Breast epithelium (tissue), 3 donors: ENCODE data around the gene GJB4.

Source experiments
- POLR2A ChIP-seq: fragments of 450-650 bp; IDR thresholded peaks from one replicate; pipeline ENCODE4 v1.6.1; 2016; ENCODE audit warnings: antibody characterized with exemption, mild to moderate bottlenecking, moderate library complexity
- POLR2AphosphoS5 ChIP-seq, 3 donors: sonication (generic); formaldehyde crosslinking; IDR thresholded peaks; one replicate each; pipeline ENCODE4 v1.6.1; 2017; ENCODE audit warnings: antibody characterized with exemption in 3 of 3
- TF ChIP-seq, protein P1 (sequence below), 3 donors: fragments of 450-650 bp; IDR thresholded peaks; one replicate each; pipeline ENCODE4 v1.5.1; 2016 to 2017; ENCODE audit warnings: antibody characterized with exemption in 3 of 3, mild to moderate bottlenecking in 3 of 3, moderate library complexity in 3 of 3

GRCh38 chr1:34749992-34750391 is 9.5 kb upstream of the GJB4 start:
- TF ChIP-seq, protein P1, sequence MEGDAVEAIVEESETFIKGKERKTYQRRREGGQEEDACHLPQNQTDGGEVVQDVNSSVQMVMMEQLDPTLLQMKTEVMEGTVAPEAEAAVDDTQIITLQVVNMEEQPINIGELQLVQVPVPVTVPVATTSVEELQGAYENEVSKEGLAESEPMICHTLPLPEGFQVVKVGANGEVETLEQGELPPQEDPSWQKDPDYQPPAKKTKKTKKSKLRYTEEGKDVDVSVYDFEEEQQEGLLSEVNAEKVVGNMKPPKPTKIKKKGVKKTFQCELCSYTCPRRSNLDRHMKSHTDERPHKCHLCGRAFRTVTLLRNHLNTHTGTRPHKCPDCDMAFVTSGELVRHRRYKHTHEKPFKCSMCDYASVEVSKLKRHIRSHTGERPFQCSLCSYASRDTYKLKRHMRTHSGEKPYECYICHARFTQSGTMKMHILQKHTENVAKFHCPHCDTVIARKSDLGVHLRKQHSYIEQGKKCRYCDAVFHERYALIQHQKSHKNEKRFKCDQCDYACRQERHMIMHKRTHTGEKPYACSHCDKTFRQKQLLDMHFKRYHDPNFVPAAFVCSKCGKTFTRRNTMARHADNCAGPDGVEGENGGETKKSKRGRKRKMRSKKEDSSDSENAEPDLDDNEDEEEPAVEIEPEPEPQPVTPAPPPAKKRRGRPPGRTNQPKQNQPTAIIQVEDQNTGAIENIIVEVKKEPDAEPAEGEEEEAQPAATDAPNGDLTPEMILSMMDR (IDR thresholded peaks at IDR 0.05), result no peak
- TF ChIP-seq POLR2A (no peak), POLR2AphosphoS5 (IDR thresholded peaks at IDR 0.05) (no peak)
